A549 (cell line): ENCODE measurements around the gene KRAS.

ENCODE experiments used
- ATOH8 ChIP-seq: fragments of 250-450 bp; sonication (Bioruptor Pico); IDR thresholded peaks from 2 replicates; pipeline ENCODE4 v1.5.0; 2020; ENCODE audit warnings: low read depth, mild to moderate bottlenecking, moderate library complexity
- POLR2A ChIP-seq: IDR thresholded peaks from 2 replicates; pipeline ENCODE4 v1.6.1; 2012; ENCODE audit warnings: mild to moderate bottlenecking, low read length

GRCh38 chr12:25184132-25184531, 66.6 kb downstream of the KRAS start:
- TF ChIP-seq ATOH8 (CRISPR knock-in tag) (no peak), POLR2A (no peak)
